ENCODE measurements around the gene CNKSR1.

DNA sequence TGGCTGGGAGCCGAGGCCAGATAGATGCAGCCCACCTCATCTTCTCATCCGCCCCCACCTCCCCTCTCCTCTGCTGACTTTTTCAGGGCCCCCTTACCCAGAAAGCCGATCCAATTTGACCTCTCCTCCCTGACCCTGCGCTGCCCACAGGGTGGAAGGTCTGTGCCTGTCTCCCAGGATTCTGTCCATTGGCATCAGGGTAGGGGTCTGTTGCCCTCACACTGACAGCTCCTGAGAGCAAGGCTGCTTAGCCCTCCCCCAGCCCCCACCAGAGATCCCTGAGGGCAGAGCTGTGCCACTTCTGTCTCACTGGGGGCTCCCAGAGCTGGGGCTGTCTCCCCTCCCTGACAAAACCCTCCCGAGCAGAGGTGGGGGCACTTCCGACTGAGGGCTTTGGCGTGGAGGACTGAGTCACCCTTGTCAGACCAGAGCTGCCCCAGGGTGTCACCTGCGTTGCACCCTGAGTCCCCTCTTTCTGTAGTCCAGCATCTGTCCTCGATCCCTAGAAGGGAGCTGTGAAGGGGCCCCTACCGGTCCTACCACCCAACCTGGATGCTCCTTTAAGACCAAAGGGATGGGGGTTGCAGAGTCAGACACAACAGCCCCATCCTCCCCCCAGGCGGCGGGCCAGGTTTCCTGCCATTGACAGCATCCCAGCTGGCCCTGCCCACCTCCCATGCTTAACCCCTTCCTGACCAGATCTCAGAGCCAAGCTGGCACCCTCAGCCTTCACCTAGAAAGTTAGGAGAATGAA, 20.8 kb upstream of the CNKSR1 start:
- TF ChIP-seq, protein P1, sequence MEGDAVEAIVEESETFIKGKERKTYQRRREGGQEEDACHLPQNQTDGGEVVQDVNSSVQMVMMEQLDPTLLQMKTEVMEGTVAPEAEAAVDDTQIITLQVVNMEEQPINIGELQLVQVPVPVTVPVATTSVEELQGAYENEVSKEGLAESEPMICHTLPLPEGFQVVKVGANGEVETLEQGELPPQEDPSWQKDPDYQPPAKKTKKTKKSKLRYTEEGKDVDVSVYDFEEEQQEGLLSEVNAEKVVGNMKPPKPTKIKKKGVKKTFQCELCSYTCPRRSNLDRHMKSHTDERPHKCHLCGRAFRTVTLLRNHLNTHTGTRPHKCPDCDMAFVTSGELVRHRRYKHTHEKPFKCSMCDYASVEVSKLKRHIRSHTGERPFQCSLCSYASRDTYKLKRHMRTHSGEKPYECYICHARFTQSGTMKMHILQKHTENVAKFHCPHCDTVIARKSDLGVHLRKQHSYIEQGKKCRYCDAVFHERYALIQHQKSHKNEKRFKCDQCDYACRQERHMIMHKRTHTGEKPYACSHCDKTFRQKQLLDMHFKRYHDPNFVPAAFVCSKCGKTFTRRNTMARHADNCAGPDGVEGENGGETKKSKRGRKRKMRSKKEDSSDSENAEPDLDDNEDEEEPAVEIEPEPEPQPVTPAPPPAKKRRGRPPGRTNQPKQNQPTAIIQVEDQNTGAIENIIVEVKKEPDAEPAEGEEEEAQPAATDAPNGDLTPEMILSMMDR (IDR thresholded peaks at IDR 0.05) = no peak
- no peak for TF ChIP-seq EZH2 (IDR thresholded peaks at IDR 0.05; ENCODE audit: borderline replicate concordance, insufficient read depth, low read depth, low read length, poor library complexity, severe bottlenecking)

Measured in B cell (primary cell).